EH (cell line): ENCODE results near the gene SPX.

Experiments
- DNase-seq: peaks from one replicate; pipeline ENCODE4 v3.0.0-alpha.2; 2015; ENCODE audit warnings: low read depth

The SPX gene

GRCh38 chr12:21577516-21577915, 51.4 kb downstream of the SPX start:
- no peak for DNase-seq

- no peak for DNase-seq
Observed at GRCh38 chr12:21580748-21581516, 54.8 kb downstream of the SPX start.
